Naive thymus-derived CD8-positive, alpha-beta T cell (primary cell): ENCODE results near the gene ASPM. TPM values are rescaled to one million over a fixed set of nuclear protein-coding genes. Genes with fewer than 3 reads are reported as not detected.
"Not testable (repeated sequence)": the region's sequence is repeated elsewhere in the genome, so short reads cannot be mapped to it uniquely, and the experiment has no call there.

Source experiments
- ATAC-seq, 2 donors: fragments of 150-1000 bp; cut with Tn5 transposase in 1 of 2; sonication (Bioruptor Pico), chemical (Tn5 transposase) in 1 of 2; 1 replicate in 1 of 2; 2 replicates in 1 of 2; pipeline ENCODE4 v1.10.0; 2021; ENCODE audit warnings: mild to moderate bottlenecking in 2 of 2, moderate library complexity in 2 of 2
- POLR2A ChIA-PET: fragments of 350-600 bp; sonication (Branson Sonifier 250); formaldehyde crosslinking; loops from one replicate; lab custom pipeline; 2021; ENCODE audit warnings: antibody characterized with exemption; lab: Charles Lee
- DNase-seq, 10 donors: peaks; one replicate each; pipeline versions ENCODE4 v3.0.0 to v3.0.0-alpha.2; 2020 to 2022
- H3K27ac Mint-ChIP-seq, 10 donors: one replicate each; pipeline ENCODE4 v1.8.0; 2020 to 2022; ENCODE audit warnings: mild to moderate bottlenecking in 10 of 10, mixed read lengths in 10 of 10, moderate library complexity in 4 of 10, inconsistent platforms in 1 of 10
- H3K27me3 Mint-ChIP-seq, 5 donors: one replicate each; pipeline ENCODE4 v1.8.0; 2021 to 2022; ENCODE audit warnings: mixed read lengths in 5 of 5
- H3K36me3 Mint-ChIP-seq, 3 donors: one replicate each; pipeline ENCODE4 v1.8.0; 2020 to 2022; ENCODE audit warnings: mixed read lengths in 3 of 3, mild to moderate bottlenecking in 2 of 3, inconsistent platforms in 1 of 3
- H3K4me1 Mint-ChIP-seq, 4 donors: one replicate each; pipeline ENCODE4 v1.8.0; 2021 to 2022; ENCODE audit warnings: mixed read lengths in 4 of 4
- H3K4me3 Mint-ChIP-seq, 10 donors: one replicate each; pipeline ENCODE4 v1.8.0; 2020 to 2022; ENCODE audit warnings: mild to moderate bottlenecking in 10 of 10, mixed read lengths in 10 of 10, moderate library complexity in 6 of 10, inconsistent platforms in 1 of 10
- H3K9me3 Mint-ChIP-seq, 9 donors: one replicate each; pipeline ENCODE4 v1.8.0; 2020 to 2022; ENCODE audit warnings: mixed read lengths in 9 of 9, mild to moderate bottlenecking in 3 of 9, inconsistent platforms in 1 of 9, moderate library complexity in 1 of 9
- polyA plus RNA-seq, 3 donors: library from polyadenylated mRNA; unstranded; fragments of 300-500 nt; fragmentation: Illumina TruSeq; gene quantifications; one replicate each; pipeline ENCODE4 v1.2.3, GENCODE V29; 2021
- total RNA-seq, 8 experiments: library from RNA in 2 of 8; stranded (reverse) in 2 of 8; gene quantifications; one replicate each; pipeline ENCODE4 v1.2.3 and lab custom pipeline; 2021 to 2026

The ASPM gene
- total and polyA plus RNA-seq, 5 experiments from 2014 or later: 0.16 to 0.21 TPM; not detected in 3

GRCh38 chr1:197065559-197065958, 80.9 kb downstream of the ASPM start:
- H3K9me3 Mint-ChIP-seq: peaks cover 4 to 17% (median 9%) of the 10 kb centered on the region in 9 donors
- H3K36me3 Mint-ChIP-seq: peaks cover 0 to 8% (median 0%) of the 10 kb centered on the region in 3 donors
- no peaks in the 10 kb centered on the region for H3K4me1 Mint-ChIP-seq
- H3K4me3 Mint-ChIP-seq: no peak overlapping the region
- DNase-seq (no peak), ATAC-seq (no peak)
- peaks cover 0 to 7% (median 3%) of the 10 kb centered on the region in 5 donors for H3K27me3 Mint-ChIP-seq
- no peak overlapping the region for H3K27ac Mint-ChIP-seq
- POLR2A ChIA-PET: no interaction called here

GRCh38 chr1:197063212-197063611, 83.3 kb downstream of the ASPM start:
- peaks cover 0 to 7% (median 0%) of the 10 kb centered on the region in 9 donors for H3K9me3 Mint-ChIP-seq
- no peak overlapping the region for H3K4me3 Mint-ChIP-seq
- DNase-seq (no peak), ATAC-seq (no peak)
- no peak overlapping the region for H3K27ac Mint-ChIP-seq
- POLR2A ChIA-PET: no interaction called here
- H3K36me3 Mint-ChIP-seq: no peaks in the 10 kb centered on the region
- H3K4me1 Mint-ChIP-seq: no peaks in the 10 kb centered on the region
- peaks cover 0 to 12% (median 6%) of the 10 kb centered on the region in 5 donors for H3K27me3 Mint-ChIP-seq

GRCh38 chr1:197062692-197063091, 83.8 kb downstream of the ASPM start:
- Mint-ChIP-seq H3K4me3 (no peak overlapping the region), H3K27ac (no peak overlapping the region), H3K9me3 (peaks cover 0 to 5% (median 0%) of the 10 kb centered on the region in 9 donors), H3K27me3 (peaks cover 0 to 12% (median 6%) of the 10 kb centered on the region in 5 donors), H3K36me3 (no peaks in the 10 kb centered on the region), H3K4me1 (no peaks in the 10 kb centered on the region)
- ATAC-seq (no peak), DNase-seq (no peak)
- POLR2A ChIA-PET: no interaction called here

GRCh38 chr1:197049100-197049499, 97.4 kb downstream of the ASPM start:
- H3K27ac Mint-ChIP-seq: no peak overlapping the region
- no peaks in the 10 kb centered on the region for H3K36me3 Mint-ChIP-seq
- ATAC-seq (no peak), DNase-seq (no peak)
- H3K9me3 Mint-ChIP-seq: peaks cover 0 to 9% (median 0%) of the 10 kb centered on the region in 9 donors
- H3K4me3 Mint-ChIP-seq: no peak overlapping the region
- H3K27me3 Mint-ChIP-seq: peaks cover 4 to 16% (median 9%) of the 10 kb centered on the region in 5 donors
- no peaks in the 10 kb centered on the region for H3K4me1 Mint-ChIP-seq
- POLR2A ChIA-PET: no interaction called here

GRCh38 chr1:197042676-197043341, 103.7 kb downstream of the ASPM start:
- Mint-ChIP-seq H3K4me3 (no peak overlapping the region), H3K27ac (no peak overlapping the region), H3K36me3 (no peaks in the 10 kb centered on the region), H3K27me3 (peaks cover 5 to 22% (median 13%) of the 10 kb centered on the region in 5 donors), H3K9me3 (peaks cover 0 to 9% (median 0%) of the 10 kb centered on the region in 9 donors), H3K4me1 (no peaks in the 10 kb centered on the region)
- ATAC-seq (no peak), DNase-seq (no peak)
- POLR2A ChIA-PET: no interaction called here

GRCh38 chr1:197041486-197042353, 104.7 kb downstream of the ASPM start:
- ATAC-seq (no peak), DNase-seq (no peak)
- no peak overlapping the region for H3K4me3 Mint-ChIP-seq
- H3K9me3 Mint-ChIP-seq: peaks cover 0 to 4% (median 0%) of the 10 kb centered on the region in 9 donors
- H3K4me1 Mint-ChIP-seq: no peaks in the 10 kb centered on the region
- H3K27me3 Mint-ChIP-seq: peaks cover 5 to 29% (median 13%) of the 10 kb centered on the region in 5 donors
- POLR2A ChIA-PET: no interaction called here
- no peak overlapping the region for H3K27ac Mint-ChIP-seq
- H3K36me3 Mint-ChIP-seq: no peaks in the 10 kb centered on the region

- no peak for DNase-seq
- no peak for ATAC-seq
- H3K27ac Mint-ChIP-seq: no peak overlapping the region
- no peaks in the 10 kb centered on the region for H3K36me3 Mint-ChIP-seq
- peaks cover 9 to 33% (median 12%) of the 10 kb centered on the region in 5 donors for H3K27me3 Mint-ChIP-seq
- no peaks in the 10 kb centered on the region for H3K4me1 Mint-ChIP-seq
- no peaks in the 10 kb centered on the region for H3K9me3 Mint-ChIP-seq
- no peak overlapping the region for H3K4me3 Mint-ChIP-seq
- POLR2A ChIA-PET: no interaction called here
Observed at GRCh38 chr1:197036861-197037260, 109.6 kb downstream of the ASPM start.

GRCh38 chr1:197034631-197035339, 111.7 kb downstream of the ASPM start:
- H3K27ac Mint-ChIP-seq, DNase-seq, POLR2A ChIA-PET, ATAC-seq, H3K36me3 Mint-ChIP-seq, H3K4me3 Mint-ChIP-seq, H3K4me1 Mint-ChIP-seq, H3K9me3 Mint-ChIP-seq: not testable (repeated sequence)
- H3K27me3 Mint-ChIP-seq: peaks cover 9 to 33% (median 12%) of the 10 kb centered on the region in 5 donors

Other genes starting within 250 kb of the ASPM start
- gene CFHR2, start 202.9 kb downstream of the ASPM start, total RNA-seq: not detected
- gene CFHR2, start 202.9 kb downstream of the ASPM start, polyA plus RNA-seq: not detected
- gene CFHR5, start 169.1 kb downstream of the ASPM start, total RNA-seq: not detected
- not detected for gene CFHR5, start 169.1 kb downstream of the ASPM start, polyA plus RNA-seq
- not detected for gene F13B, start 79.4 kb downstream of the ASPM start, total RNA-seq
- gene F13B, start 79.4 kb downstream of the ASPM start, polyA plus RNA-seq: not detected
- gene ZBTB41, start 54.6 kb upstream of the ASPM start, total RNA-seq: 10 to 100 TPM; 10.6 to 12.4 TPM
- 1 to 10 TPM; 2.5 to 3.8 (median 2.9) TPM for gene ZBTB41, start 54.6 kb upstream of the ASPM start, polyA plus RNA-seq
- gene CRB1, start 121.6 kb upstream of the ASPM start, total RNA-seq: under 1 TPM; 0.55 to 0.69 TPM
- gene CRB1, start 121.6 kb upstream of the ASPM start, polyA plus RNA-seq: under 1 TPM in 2 of 3 donors, not detected in 1; 0.20 to 0.42 TPM